HG03025 (cell line): ENCODE results near the gene MCC.
"Not testable (repeated sequence)": the region's sequence is repeated elsewhere in the genome, so short reads cannot be mapped to it uniquely, and the experiment has no call there.

Source experiments
- ATAC-seq: cut with Tn5 transposase; IDR thresholded peaks from one replicate; pipeline ENCODE4 v1.9.1; 2021; ENCODE audit warnings: mild to moderate bottlenecking, moderate library complexity; ENCODE audit not compliant: unreplicated experiment, low FRiP score

Gene MCC

DNA sequence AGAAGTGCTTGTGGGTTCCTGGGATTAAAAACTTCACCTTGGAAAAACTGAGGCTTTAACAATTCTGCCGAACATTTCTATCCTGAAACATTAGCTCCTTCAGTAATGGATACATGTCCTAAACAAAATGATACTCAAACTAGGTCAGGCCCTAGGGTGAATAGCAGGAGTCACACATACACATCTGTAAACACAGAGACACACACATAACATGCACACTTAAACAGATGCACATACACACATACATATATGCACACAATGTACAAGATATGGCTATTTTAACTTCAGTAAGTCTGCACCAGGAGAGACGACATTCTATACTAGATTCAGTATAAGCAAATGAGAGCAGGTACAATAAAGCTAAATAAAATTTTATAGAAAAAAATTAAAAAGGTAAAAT, 387.3 kb downstream of the MCC start:
- no peak for ATAC-seq

GRCh38 chr5:113099822-113100221, 388.4 kb downstream of the MCC start:
- ATAC-seq: no peak

- no peak for ATAC-seq
Measured at GRCh38 chr5:113098378-113098777, 389.9 kb downstream of the MCC start.

GRCh38 chr5:113095831-113096230, 392.4 kb downstream of the MCC start:
- ATAC-seq: no peak

DNA sequence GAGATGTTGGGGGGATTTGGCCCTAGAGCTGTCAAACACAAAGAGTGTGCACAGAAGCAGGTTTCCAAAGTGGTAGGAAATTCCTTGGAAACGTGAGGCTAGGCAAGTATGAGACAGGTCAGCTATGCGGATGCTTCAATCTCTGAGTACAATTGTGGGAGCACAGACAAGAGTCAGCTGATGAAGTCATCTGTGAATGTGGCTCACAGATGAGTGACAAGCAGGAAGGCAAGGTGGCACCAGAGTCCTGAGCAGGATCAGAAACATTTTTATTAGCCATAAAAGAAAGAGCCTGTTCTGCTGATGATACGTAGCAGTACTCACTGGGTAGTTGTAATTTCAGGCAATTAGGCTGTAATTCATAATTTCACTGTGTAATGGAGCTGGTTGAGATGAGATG, 394.7 kb downstream of the MCC start:
- no peak for ATAC-seq

DNA sequence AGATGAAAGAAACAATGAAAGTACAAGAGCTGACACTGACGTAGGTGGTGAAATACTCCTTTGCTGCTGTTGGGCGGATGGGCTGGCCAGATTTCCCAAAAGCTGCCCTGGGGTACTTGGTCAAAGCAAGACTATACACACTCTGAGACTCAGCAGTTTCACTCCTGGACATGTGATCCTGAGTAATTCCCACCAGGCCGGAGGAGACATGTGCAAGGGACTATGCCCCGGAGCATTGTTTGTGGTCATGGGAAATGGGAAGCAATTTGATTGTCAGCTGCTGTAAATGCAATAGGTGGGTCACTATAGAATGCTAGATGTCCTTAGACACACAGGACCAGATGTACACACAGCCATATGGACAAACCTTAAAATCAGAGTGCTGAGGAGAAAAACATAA, 395.6 kb downstream of the MCC start:
- ATAC-seq: no peak

DNA sequence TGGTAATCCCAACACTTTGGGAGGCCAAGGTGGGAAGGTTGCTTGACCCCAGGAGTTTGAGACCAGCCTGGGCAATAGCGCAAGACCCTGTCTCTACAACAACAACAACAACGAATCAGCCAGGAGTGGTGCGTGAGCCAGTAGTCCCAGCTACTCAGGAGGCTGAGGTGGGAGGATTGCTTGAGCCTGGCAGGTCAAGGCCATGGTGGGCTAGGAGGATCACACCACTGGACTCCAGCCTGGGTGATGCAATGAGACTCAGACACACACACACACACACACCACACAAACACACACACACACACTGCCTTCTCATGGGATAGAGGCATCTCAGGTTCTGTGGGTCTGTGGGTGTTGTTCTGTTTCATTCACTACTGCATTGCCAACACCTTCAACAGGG, 396.6 kb downstream of the MCC start:
- ATAC-seq: no peak

DNA sequence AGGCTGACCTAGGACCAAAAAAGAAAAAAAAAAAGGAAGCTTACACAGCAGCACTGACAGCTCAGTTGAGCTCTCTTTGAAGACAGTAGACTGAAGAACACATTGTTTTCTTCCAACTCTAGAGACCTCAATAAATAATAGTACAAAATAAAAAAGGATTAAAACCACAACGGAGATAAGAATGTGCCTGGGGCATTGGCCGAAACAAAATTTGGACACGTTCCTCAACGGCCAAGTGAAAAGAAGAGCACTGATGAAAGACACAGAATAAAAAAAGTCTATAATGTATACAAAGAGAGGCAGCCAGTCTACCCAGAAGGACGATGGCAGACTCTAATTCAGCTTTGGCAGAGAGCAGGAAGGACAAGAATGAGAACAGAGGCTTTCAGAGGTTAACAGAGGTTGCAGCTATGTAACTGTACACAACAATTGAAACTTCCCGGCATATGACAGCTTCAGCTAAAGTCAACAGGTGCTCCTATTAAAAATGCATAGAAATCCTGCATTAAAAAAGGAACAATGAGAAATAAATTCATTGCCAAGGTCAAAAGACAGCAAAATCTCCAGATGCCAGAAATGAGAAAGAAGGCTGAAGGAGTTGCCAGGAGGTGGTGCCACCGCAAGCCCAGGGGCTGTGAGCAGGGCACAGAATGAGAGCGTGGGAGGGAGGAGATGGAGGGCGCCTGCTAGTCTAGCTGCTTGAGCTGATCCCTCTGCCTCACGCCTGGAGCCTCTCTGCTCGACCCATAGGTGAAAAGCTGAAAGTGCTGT, 397.7 kb downstream of the MCC start:
- ATAC-seq: no peak

DNA sequence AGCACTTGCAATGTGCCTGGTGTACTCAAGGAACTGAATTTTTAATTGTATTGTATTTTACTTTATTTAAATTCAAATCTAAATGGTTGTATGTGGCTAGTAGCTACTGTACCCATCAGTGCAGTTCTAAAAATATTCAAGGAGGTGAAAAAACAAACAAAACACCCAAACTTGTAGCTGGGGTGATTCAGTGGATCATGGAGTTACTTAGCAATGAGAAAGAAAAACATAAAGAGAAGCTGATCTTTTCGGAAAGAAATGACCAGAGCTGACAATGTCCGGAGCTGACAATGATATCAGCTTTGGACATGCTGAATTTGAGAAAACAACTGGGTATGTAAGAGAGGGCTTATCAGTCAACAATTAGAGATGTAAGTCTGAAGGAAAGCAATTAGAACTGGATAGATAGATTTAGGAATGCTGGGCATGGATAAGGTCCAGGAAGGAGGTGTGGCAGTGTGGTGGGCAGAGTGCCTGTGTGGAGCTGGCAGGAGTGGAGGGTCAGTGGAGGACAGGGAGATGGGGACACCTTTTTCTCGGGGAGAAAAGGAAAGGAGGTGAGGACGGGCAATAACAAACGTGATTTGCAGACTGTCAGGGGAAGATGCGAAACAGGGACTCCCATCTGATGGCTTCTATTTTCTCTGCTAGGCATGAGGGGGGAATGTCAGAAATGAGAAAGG, 398.5 kb downstream of the MCC start:
- ATAC-seq: no peak

DNA sequence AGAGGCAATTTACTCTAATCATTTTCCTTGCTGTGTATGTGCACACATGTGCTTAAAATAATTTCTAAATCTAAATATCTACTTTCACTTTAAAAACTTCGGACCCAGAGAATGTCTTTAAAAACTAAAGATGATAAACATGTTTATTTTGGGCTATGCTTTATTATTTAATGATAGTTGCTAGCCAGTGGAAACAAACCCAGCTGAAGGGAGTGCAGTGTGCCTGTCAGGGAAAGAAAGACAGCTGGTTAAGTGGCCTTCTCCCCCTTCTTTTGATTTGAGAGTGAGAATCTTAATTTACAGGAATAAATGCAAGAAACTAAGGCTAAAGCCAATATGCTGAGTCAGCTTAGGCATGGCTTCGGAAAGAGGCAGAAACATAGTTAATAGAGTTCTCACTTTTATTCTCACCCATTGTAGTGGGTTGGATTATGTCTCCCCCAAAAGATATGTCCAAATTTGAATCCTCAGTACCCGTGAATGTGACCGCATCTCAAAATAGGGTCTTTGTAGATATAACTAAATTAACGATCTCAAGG, 400.2 kb downstream of the MCC start:
- no peak for ATAC-seq

- no peak for ATAC-seq
Measured at GRCh38 chr5:113085880-113086409, 402.3 kb downstream of the MCC start.

DNA sequence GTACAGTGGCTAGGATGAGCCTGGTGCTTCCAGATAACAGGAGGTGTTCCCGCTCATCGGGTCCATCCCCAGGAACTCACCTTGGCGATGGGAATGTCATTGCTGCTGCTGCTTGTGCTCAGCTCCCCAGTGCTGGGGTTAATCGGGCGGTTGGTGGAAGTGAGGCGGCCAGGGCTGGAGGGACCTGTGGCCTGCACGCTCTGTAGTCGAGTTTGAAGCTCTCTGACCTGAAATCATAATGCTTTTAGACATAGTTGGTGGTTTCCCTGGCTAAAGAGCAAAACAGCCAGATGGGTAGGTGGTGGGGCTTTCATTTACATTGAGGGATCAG, 403.2 kb downstream of the MCC start:
- ATAC-seq: no peak

- no peak for ATAC-seq
Measured at GRCh38 chr5:113084402-113085083, 403.7 kb downstream of the MCC start.

GRCh38 chr5:113083481-113083880, 404.8 kb downstream of the MCC start:
- no peak for ATAC-seq

- ATAC-seq: no peak
Measured at GRCh38 chr5:113082547-113082905, 405.7 kb downstream of the MCC start.

DNA sequence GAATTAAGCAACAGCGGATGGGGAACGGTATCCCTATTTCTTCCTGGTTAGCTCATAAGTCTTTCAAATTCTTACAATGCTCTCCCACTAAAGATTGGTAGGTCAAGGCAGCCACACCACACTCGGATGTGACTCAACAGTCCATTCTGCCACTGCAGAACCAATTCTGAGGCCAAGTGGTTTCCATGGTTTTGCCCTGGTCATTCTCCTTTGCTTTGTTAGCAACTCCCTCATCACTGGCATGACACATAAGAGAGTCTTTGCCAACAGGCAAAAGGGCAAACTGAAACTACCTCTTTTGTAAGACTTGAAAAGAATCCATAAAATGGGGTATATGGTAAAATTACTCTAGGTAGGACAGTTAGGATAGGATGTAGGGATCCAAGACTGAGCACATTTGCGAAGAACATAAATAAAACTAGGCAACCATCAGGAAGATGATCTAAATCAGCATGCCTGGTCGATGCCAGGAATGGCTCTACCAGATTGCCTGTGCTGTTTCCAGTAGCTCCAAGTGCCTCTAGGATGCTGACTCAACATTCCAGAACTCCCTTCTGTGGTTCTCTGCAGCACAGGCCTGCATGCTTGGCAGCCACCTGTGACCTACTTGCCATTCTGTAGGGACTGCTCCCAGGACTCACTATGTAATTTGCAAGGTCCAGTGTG, 406.2 kb downstream of the MCC start:
- ATAC-seq: no peak

GRCh38 chr5:113081091-113081839, 407.0 kb downstream of the MCC start:
- ATAC-seq: no peak

GRCh38 chr5:113076649-113077048, 411.6 kb downstream of the MCC start:
- not testable (repeated sequence) for ATAC-seq

DNA sequence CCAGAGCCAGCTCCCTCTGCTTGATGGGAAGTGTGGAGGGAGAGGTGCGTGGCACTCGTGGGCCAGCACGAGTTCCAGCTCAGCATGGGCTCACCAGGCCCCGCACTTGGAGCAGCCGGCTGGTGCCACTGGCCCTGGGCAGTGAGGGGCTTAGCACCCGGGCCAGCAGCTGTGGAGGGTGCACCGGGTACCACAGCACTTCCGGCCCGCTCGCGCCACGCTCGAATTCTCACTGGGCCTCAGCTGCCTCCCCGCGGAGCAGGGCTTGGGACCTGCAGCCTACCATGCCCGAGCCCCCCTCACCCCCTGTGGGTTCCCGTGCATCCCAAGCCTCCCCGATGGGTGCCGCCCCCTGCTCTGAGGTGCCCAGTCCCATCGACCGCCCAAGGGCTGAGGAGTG, 413.2 kb downstream of the MCC start:
- no peak for ATAC-seq

DNA sequence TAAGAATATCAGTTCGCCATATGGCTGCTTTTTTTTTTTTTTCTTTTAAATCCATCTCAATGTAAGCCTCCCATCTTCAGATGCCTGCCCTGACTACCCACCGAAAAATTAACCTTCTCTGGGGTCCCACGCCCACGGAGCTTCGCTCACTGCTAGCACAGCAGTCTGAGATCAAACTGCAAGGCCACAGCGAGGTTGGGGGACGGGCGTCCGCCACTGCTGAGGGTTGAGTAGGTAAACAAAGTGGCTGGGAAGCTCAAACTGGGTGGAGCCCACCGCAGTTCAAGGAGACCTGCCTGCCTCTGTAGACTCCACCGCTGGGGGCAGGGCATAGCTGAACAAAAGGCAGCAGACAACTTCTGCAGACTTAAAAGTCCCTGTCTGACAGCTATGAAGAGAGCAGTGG, 414.6 kb downstream of the MCC start:
- ATAC-seq: not testable (repeated sequence)
